Measurements from ENCODE around the gene SPATA31C1. TPM values are rescaled to one million over a fixed set of nuclear protein-coding genes. Genes with fewer than 3 reads are reported as not detected.

SPATA31C1 gene
- total and polyA plus RNA-seq, 2 experiments from 2014 or later: not detected

- no peak overlapping the region for H3K27ac ChIP-seq
- H3K9me3 ChIP-seq (ENCODE audit: low read depth): no peaks in the 10 kb centered on the region
- DNase-seq (ENCODE audit: low read depth in 1 of 2, low spot score in 1 of 2): no peak
- H3K36me3 ChIP-seq: peaks cover 3% of the 10 kb centered on the region
- H3K4me1 ChIP-seq (ENCODE audit: low read depth): no peaks in the 10 kb centered on the region
- H3K27me3 ChIP-seq: no peaks in the 10 kb centered on the region
- TF ChIP-seq CTCF (IDR thresholded peaks at IDR 0.05; ENCODE audit: low read depth, low read length): no peak
- no peak overlapping the region for H3K4me3 ChIP-seq
Measured at GRCh38 chr9:87968155-87968554, 50.4 kb downstream of the SPATA31C1 start.

DNA sequence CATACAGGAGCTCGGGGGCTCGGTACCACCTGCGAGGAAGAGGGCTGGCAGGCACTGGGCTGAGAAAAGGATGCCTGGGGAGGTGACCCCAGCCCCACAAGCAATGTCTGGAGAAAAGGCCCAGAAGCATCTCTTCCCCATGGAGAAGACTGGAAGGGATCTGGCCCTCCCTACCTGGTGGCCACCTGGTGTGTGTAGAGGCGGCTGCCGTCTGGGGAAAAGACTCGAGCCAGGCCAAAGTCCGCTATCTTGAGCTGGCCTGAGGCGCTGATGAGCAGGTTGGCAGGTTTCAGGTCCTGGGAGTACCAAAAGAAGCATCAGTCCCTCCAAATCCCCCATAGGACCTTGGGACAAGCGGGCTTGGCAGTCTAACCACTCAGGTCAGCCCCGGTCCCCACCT lies 52.8 kb downstream of the SPATA31C1 start:
- Histone ChIP-seq H3K27me3 (no peaks in the 10 kb centered on the region), H3K36me3 (peaks cover 3% of the 10 kb centered on the region), H3K4me3 (no peak overlapping the region), H3K4me1 (ENCODE audit: low read depth) (no peaks in the 10 kb centered on the region), H3K9me3 (ENCODE audit: low read depth) (no peaks in the 10 kb centered on the region), H3K27ac (no peak overlapping the region)
- TF ChIP-seq CTCF (IDR thresholded peaks at IDR 0.05; ENCODE audit: low read depth, low read length): no peak
- DNase-seq (ENCODE audit: low read depth in 1 of 2, low spot score in 1 of 2): no peak

- Histone ChIP-seq H3K27ac (no peak overlapping the region), H3K36me3 (peaks cover 3% of the 10 kb centered on the region), H3K4me1 (ENCODE audit: low read depth) (no peaks in the 10 kb centered on the region), H3K9me3 (ENCODE audit: low read depth) (no peaks in the 10 kb centered on the region), H3K4me3 (no peak overlapping the region), H3K27me3 (no peaks in the 10 kb centered on the region)
- DNase-seq (ENCODE audit: low read depth in 1 of 2, low spot score in 1 of 2): no peak
- no peak for TF ChIP-seq CTCF (IDR thresholded peaks at IDR 0.05; ENCODE audit: low read depth, low read length)
Measured at GRCh38 chr9:87973122-87973521, 55.4 kb downstream of the SPATA31C1 start.

Other genes with a start within 250 kb of the SPATA31C1 start
- 87.9 and 97.0 TPM in 2 replicates for gene CTSL, start 191.8 kb upstream of the SPATA31C1 start, total RNA-seq
- gene CTSL, start 191.8 kb upstream of the SPATA31C1 start, polyA plus RNA-seq: 125 and 137 TPM in 2 replicates
- gene SPATA31E1, start 35.1 kb upstream of the SPATA31C1 start, total RNA-seq: not detected in 2 replicates
- gene SPATA31E1, start 35.1 kb upstream of the SPATA31C1 start, polyA plus RNA-seq: not detected in 2 replicates
- 20.7 and 24.7 TPM in 2 replicates for gene CDK20, start 56.6 kb downstream of the SPATA31C1 start, total RNA-seq
- 15.9 and 20.0 TPM in 2 replicates for gene CDK20, start 56.6 kb downstream of the SPATA31C1 start, polyA plus RNA-seq
- not detected in 2 replicates for gene SPATA31C2, start 220.5 kb downstream of the SPATA31C1 start, total RNA-seq
- not detected in 2 replicates for gene SPATA31C2, start 220.5 kb downstream of the SPATA31C1 start, polyA plus RNA-seq

Data from cardiac muscle cell (in vitro differentiated cells and primary cell).